Upper lobe of right lung (tissue), 1 donor: ENCODE results near the gene YY1. TPM values are rescaled to one million over a fixed set of nuclear protein-coding genes. Genes with fewer than 3 reads are reported as not detected.

Source experiments
- ATAC-seq: fragments of 200-7000 bp; cut with Tn5 transposase; one replicate; pipeline ENCODE4 v1.9.1; 2020; ENCODE audit warnings: mild to moderate bottlenecking, moderate library complexity
- DNase-seq: peaks from one replicate; pipeline ENCODE4 v3.0.0-alpha.2; 2020
- H3K27ac ChIP-seq: fragments of 200-600 bp; one replicate; pipeline ENCODE4 v1.8.0; 2022
- H3K27me3 ChIP-seq: fragments of 200-600 bp; one replicate; pipeline ENCODE4 v1.8.0; 2022; ENCODE audit warnings: mild to moderate bottlenecking
- H3K36me3 ChIP-seq: fragments of 200-600 bp; one replicate; pipeline ENCODE4 v1.8.0; 2022
- H3K4me1 ChIP-seq: fragments of 200-600 bp; one replicate; pipeline ENCODE4 v1.8.0; 2022
- H3K4me3 ChIP-seq: fragments of 200-600 bp; one replicate; pipeline ENCODE4 v1.8.0; 2022; ENCODE audit warnings: mild to moderate bottlenecking
- H3K9me3 ChIP-seq: fragments of 200-600 bp; one replicate; pipeline ENCODE4 v1.8.0; 2022
- CTCF ChIP-seq: fragments of 200-600 bp; IDR thresholded peaks from one replicate; pipeline ENCODE4 v1.8.0; 2022; ENCODE audit warnings: antibody characterized with exemption
- intact Hi-C: fragments of 100-400 bp; cut with DNase I; formaldehyde crosslinking; loops from one replicate; pipeline ENCODE4 v1.11.0; 2022
- total RNA-seq: library from RNA; stranded (reverse); fragmentation: NEBNext Ultra II Directional; extraction: Animal tissue kit (Norgen Biotek cat#: 25700); gene quantifications from one replicate; pipeline ENCODE4 v1.2.1, GENCODE V29; 2021
- donor health status: DM: no; HTN: yes; CAD: no; lungs with severe emphysema.

YY1 gene
- total RNA-seq, 1 donor from 2014 or later: 69.4 TPM

- ATAC-seq (no peak), DNase-seq (no peak)
- Histone ChIP-seq H3K27me3 (no peaks in the 10 kb centered on the region), H3K9me3 (no peaks in the 10 kb centered on the region), H3K4me3 (no peak overlapping the region), H3K4me1 (peaks cover 8% of the 10 kb centered on the region), H3K36me3 (no peaks in the 10 kb centered on the region), H3K27ac (no peak overlapping the region)
- TF ChIP-seq CTCF: no peak
- intact Hi-C loops: no loop called here
These were observed 26.2 kb upstream of the YY1 start for GRCh38 chr14:100212476-100213333.

- Histone ChIP-seq H3K9me3 (no peaks in the 10 kb centered on the region), H3K27me3 (no peaks in the 10 kb centered on the region), H3K36me3 (no peaks in the 10 kb centered on the region), H3K4me1 (peaks cover 8% of the 10 kb centered on the region), H3K27ac (peak overlapping the region; percentile 99), H3K4me3 (peak overlapping the region; percentile 96)
- no peak for DNase-seq
- TF ChIP-seq CTCF: no peak
- intact Hi-C loops: no loop called here
- ATAC-seq: no peak
These were observed 25.4 kb upstream of the YY1 start for GRCh38 chr14:100213587-100213955.

GRCh38 chr14:100213956-100214769 is 24.8 kb upstream of the YY1 start:
- intact Hi-C loops: no loop called here
- peak; percentile 98 for DNase-seq
- TF ChIP-seq CTCF: no peak

GRCh38 chr14:100214770-100215083 is 24.2 kb upstream of the YY1 start:
- ATAC-seq (no peak), DNase-seq (no peak)
- Histone ChIP-seq H3K4me3 (peak overlapping the region; percentile 96), H3K9me3 (no peaks in the 10 kb centered on the region), H3K27ac (peak overlapping the region; percentile 99), H3K4me1 (peaks cover 8% of the 10 kb centered on the region), H3K36me3 (no peaks in the 10 kb centered on the region), H3K27me3 (no peaks in the 10 kb centered on the region)
- no peak for TF ChIP-seq CTCF
- intact Hi-C loops: no loop called here

More at GRCh38 chr14:100213956-100214769, 24.8 kb upstream of the YY1 start:
- peak; percentile 98 for ATAC-seq
- peak overlapping the region; percentile 99 for H3K27ac ChIP-seq
- peak overlapping the region; percentile 96 for H3K4me3 ChIP-seq
- H3K36me3 ChIP-seq: no peaks in the 10 kb centered on the region
- no peaks in the 10 kb centered on the region for H3K9me3 ChIP-seq
- peaks cover 8% of the 10 kb centered on the region for H3K4me1 ChIP-seq
- H3K27me3 ChIP-seq: no peaks in the 10 kb centered on the region

- no peak for TF ChIP-seq CTCF
- no peaks in the 10 kb centered on the region for H3K36me3 ChIP-seq
- H3K27ac ChIP-seq: no peak overlapping the region
- H3K9me3 ChIP-seq: no peaks in the 10 kb centered on the region
- peaks cover 8% of the 10 kb centered on the region for H3K4me1 ChIP-seq
- no peaks in the 10 kb centered on the region for H3K27me3 ChIP-seq
- ATAC-seq (no peak), DNase-seq (no peak)
- H3K4me3 ChIP-seq: no peak overlapping the region
- intact Hi-C loops: no loop called here
These were observed 23.5 kb upstream of the YY1 start for GRCh38 chr14:100215330-100215885.
